ENCODE measurements around the gene SKP1.

Gene SKP1

DNA sequence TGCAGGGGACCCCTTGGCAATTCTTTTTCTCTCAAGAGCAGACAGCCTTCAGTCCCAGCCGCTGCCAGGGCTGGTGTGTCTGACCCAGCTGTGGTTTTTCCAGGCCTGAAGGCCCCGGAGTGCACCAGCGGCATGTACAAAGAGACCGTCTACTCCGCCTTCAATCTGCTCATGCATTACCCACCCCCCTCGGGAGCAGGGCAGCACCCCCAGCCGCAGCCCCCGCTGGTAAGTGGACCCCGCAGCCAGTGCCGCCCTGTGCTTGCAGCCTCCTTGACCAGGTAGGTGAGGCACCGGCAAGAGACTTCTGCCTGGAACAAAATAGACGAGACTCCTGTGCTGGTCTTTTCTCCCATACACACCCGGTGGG lies 61.0 kb downstream of the SKP1 start:
- H3K9ac ChIP-seq (ENCODE audit: low read length) = peak overlapping the region; percentile 76
- H4K91ac ChIP-seq (ENCODE audit: low read length) = no peak overlapping the region
- no peaks in the 10 kb centered on the region for H3K9me3 ChIP-seq (ENCODE audit: control insufficient read depth, low read length)
- H3K4me2 ChIP-seq (ENCODE audit: low read length, poor library complexity, severe bottlenecking) = no peak overlapping the region
- H3K14ac ChIP-seq (ENCODE audit: low read length in 2 of 2) = no peak overlapping the region
- no peak overlapping the region for H2AK5ac ChIP-seq (ENCODE audit: low read length, severe bottlenecking)
- H2BK120ac ChIP-seq (ENCODE audit: low read depth, low read length) = no peak overlapping the region
- no peak for DNase-seq
- H4K8ac ChIP-seq (ENCODE audit: low read length) = no peak overlapping the region
- H3K27ac ChIP-seq (ENCODE audit: low read length, poor library complexity, severe bottlenecking) = no peak overlapping the region
- WGBS = 77% methylated on average over 13 of the region's 13 CpGs
- no peak overlapping the region for H2AFZ ChIP-seq (ENCODE audit: low read depth, low read length)
- H3K18ac ChIP-seq (ENCODE audit: low read depth in 1 of 2, low read length in 2 of 2) = no peak overlapping the region
- H2BK12ac ChIP-seq (ENCODE audit: low read length in 2 of 2) = no peak overlapping the region
- H2BK15ac ChIP-seq (ENCODE audit: low read depth, poor library complexity, severe bottlenecking) = no peak overlapping the region
- no peak overlapping the region for H2BK5ac ChIP-seq (ENCODE audit: low read depth, low read length, poor library complexity, severe bottlenecking)
- H3K79me1 ChIP-seq (replicated peaks; ENCODE audit: low read length, poor library complexity, severe bottlenecking) = no peaks in the 10 kb centered on the region
- H3K4me1 ChIP-seq (ENCODE audit: control insufficient read depth, insufficient read depth, low read depth, low read length) = peaks cover 15% of the 10 kb centered on the region
- no peak overlapping the region for H3K4ac ChIP-seq (ENCODE audit: low read depth in 1 of 2, low read length in 2 of 2)
- H3K23ac ChIP-seq (ENCODE audit: low read length in 2 of 2) = no peak overlapping the region
- H3K36me3 ChIP-seq (ENCODE audit: control insufficient read depth in 1 of 2, insufficient read depth in 2 of 2, low read depth in 1 of 2, low read length in 2 of 2) = peaks cover 0 to 44% of the 10 kb centered on the region in 2 experiments
- H3K4me3 ChIP-seq (ENCODE audit: insufficient read depth in 1 of 2, low read depth in 1 of 2, low read length in 2 of 2) = peak overlapping the region in 1 of 2 experiments; percentile 78
- H3K27me3 ChIP-seq (ENCODE audit: control insufficient read depth in 1 of 2, insufficient read depth in 1 of 2, low read length in 2 of 2) = peaks cover 0 to 32% of the 10 kb centered on the region in 2 experiments

- H3K36me3 ChIP-seq (ENCODE audit: control insufficient read depth in 1 of 2, insufficient read depth in 2 of 2, low read depth in 1 of 2, low read length in 2 of 2) = peaks cover 0 to 38% of the 10 kb centered on the region in 2 experiments
- peak overlapping the region; percentile 85 for H3K4me2 ChIP-seq (ENCODE audit: low read length, poor library complexity, severe bottlenecking)
- H4K8ac ChIP-seq (ENCODE audit: low read length) = peak overlapping the region; percentile 15
- H2BK12ac ChIP-seq (ENCODE audit: low read length in 2 of 2) = no peak overlapping the region
- peaks cover 0 to 28% of the 10 kb centered on the region in 2 experiments for H3K27me3 ChIP-seq (ENCODE audit: control insufficient read depth in 1 of 2, insufficient read depth in 1 of 2, low read length in 2 of 2)
- H2BK120ac ChIP-seq (ENCODE audit: low read depth, low read length) = no peak overlapping the region
- no peak overlapping the region for H2BK5ac ChIP-seq (ENCODE audit: low read depth, low read length, poor library complexity, severe bottlenecking)
- no peak overlapping the region for H4K91ac ChIP-seq (ENCODE audit: low read length)
- no peak overlapping the region for H3K18ac ChIP-seq (ENCODE audit: low read depth in 1 of 2, low read length in 2 of 2)
- H3K9me3 ChIP-seq (ENCODE audit: control insufficient read depth, low read length) = no peaks in the 10 kb centered on the region
- no peak overlapping the region for H3K4ac ChIP-seq (ENCODE audit: low read depth in 1 of 2, low read length in 2 of 2)
- peak overlapping the region; percentile 63 to 78 for H3K4me3 ChIP-seq (ENCODE audit: insufficient read depth in 1 of 2, low read depth in 1 of 2, low read length in 2 of 2)
- peaks cover 15% of the 10 kb centered on the region for H3K4me1 ChIP-seq (ENCODE audit: control insufficient read depth, insufficient read depth, low read depth, low read length)
- 2% methylated on average over 41 of the region's 110 CpGs for WGBS
- no peak overlapping the region for H3K27ac ChIP-seq (ENCODE audit: low read length, poor library complexity, severe bottlenecking)
- peak overlapping the region; percentile 35 for H2BK15ac ChIP-seq (ENCODE audit: low read depth, poor library complexity, severe bottlenecking)
- H2AK5ac ChIP-seq (ENCODE audit: low read length, severe bottlenecking) = no peak overlapping the region
- no peaks in the 10 kb centered on the region for H3K79me1 ChIP-seq (replicated peaks; ENCODE audit: low read length, poor library complexity, severe bottlenecking)
- no peak for DNase-seq
- H3K23ac ChIP-seq (ENCODE audit: low read length in 2 of 2) = peak overlapping the region in 1 of 2 experiments; percentile 46
- H3K9ac ChIP-seq (ENCODE audit: low read length) = peak overlapping the region; percentile 76
- H3K14ac ChIP-seq (ENCODE audit: low read length in 2 of 2) = no peak overlapping the region
- peak overlapping the region; percentile 6 for H2AFZ ChIP-seq (ENCODE audit: low read depth, low read length)
Measured at GRCh38 chr5:134114886-134115805, 61.6 kb downstream of the SKP1 start.

DNA sequence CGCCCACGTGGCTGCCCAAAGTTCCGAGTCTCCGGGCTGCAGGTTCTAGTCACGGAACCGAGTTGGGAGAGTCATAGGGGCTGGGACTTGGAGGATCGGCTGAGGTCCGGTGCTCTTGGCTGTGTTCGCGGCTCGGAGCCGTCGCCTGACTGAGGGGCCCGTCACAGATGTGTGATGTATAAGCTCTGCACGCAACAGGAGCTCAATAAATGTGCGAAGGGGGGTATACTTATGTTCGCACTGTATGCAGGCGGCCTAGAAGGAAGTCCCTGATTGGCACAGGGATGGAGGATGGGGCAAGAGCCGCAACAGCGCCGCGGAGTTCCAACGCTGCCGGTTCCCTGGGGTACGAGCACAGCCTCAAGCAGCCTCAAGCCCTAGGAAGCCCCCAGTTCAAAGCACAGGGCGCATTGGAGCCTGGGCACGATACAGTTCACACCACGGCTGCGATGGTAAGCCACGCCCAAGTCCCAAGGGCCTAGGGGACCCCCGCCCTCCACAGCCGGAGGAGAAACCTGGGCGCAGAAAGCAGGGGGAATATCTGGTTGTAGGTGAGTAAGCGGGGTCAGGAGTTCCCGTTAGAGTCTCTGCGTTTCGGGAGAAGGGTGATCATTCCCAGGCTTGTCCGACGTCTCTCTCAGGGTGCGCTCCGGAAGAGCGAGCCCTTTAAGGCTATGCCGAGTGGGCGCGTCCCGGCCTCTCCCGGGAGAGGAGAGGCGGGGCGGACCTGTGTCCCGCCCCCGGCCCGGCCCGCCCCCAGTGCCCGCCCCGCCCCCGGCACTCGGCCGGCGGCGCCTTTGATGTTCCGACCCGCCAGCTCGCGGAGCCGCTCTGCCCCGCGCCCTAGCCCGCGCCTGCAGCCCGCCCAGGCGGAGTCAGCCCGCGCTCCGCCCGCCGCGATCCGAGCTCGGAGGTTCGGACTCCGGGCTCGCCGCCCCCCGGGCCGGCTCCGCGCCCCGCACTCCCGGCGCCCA lies 62.6 kb downstream of the SKP1 start, which contains the start of gene TCF7:
TSS of gene TCF7 (plus strand) at position 780 of the 974 bp plus-strand sequence. CDS start 226 bp downstream, outside the sequence.
- Histone ChIP-seq H3K4me1 (ENCODE audit: control insufficient read depth, insufficient read depth, low read depth, low read length) (peaks cover 15% of the 10 kb centered on the region), H2BK12ac (ENCODE audit: low read length in 2 of 2) (peak within 1 kb of the TSS in 1 of 2 experiments; percentile 45), H3K27ac (ENCODE audit: low read length, poor library complexity, severe bottlenecking) (no peak within 1 kb of the TSS), H3K4ac (ENCODE audit: low read depth in 1 of 2, low read length in 2 of 2) (peak within 1 kb of the TSS in 1 of 2 experiments; percentile 14), H4K91ac (ENCODE audit: low read length) (no peak within 1 kb of the TSS), H3K18ac (ENCODE audit: low read depth in 1 of 2, low read length in 2 of 2) (peak within 1 kb of the TSS; percentile 48 to 61), H2AFZ (ENCODE audit: low read depth, low read length) (peak within 1 kb of the TSS; percentile 30), H3K4me2 (ENCODE audit: low read length, poor library complexity, severe bottlenecking) (peak within 1 kb of the TSS; percentile 95), H3K36me3 (ENCODE audit: control insufficient read depth in 1 of 2, insufficient read depth in 2 of 2, low read depth in 1 of 2, low read length in 2 of 2) (peaks cover 0 to 28% of the 10 kb centered on the region in 2 experiments), H3K9ac (ENCODE audit: low read length) (peak within 1 kb of the TSS; percentile 89), H2BK120ac (ENCODE audit: low read depth, low read length) (no peak within 1 kb of the TSS), H3K79me1 (replicated peaks; ENCODE audit: low read length, poor library complexity, severe bottlenecking) (no peaks in the 10 kb centered on the region), H2AK5ac (ENCODE audit: low read length, severe bottlenecking) (no peak within 1 kb of the TSS), H2BK15ac (ENCODE audit: low read depth, poor library complexity, severe bottlenecking) (peak within 1 kb of the TSS; percentile 35), H3K27me3 (ENCODE audit: control insufficient read depth in 1 of 2, insufficient read depth in 1 of 2, low read length in 2 of 2) (peaks cover 0 to 31% of the 10 kb centered on the region in 2 experiments), H3K9me3 (ENCODE audit: control insufficient read depth, low read length) (no peaks in the 10 kb centered on the region), H4K8ac (ENCODE audit: low read length) (peak within 1 kb of the TSS; percentile 16), H2BK5ac (ENCODE audit: low read depth, low read length, poor library complexity, severe bottlenecking) (peak within 1 kb of the TSS; percentile 37), H3K14ac (ENCODE audit: low read length in 2 of 2) (peak within 1 kb of the TSS in 1 of 2 experiments; percentile 81), H3K4me3 (ENCODE audit: insufficient read depth in 1 of 2, low read depth in 1 of 2, low read length in 2 of 2) (peak within 1 kb of the TSS; percentile 63 to 84), H3K23ac (ENCODE audit: low read length in 2 of 2) (peak within 1 kb of the TSS in 1 of 2 experiments; percentile 46)
- 13% methylated on average over 41 of the region's 90 CpGs for WGBS
- peak; percentile 78 for DNase-seq
